ENCODE measurements around the gene DCST1. TPM values are rescaled to one million over a fixed set of nuclear protein-coding genes. Genes with fewer than 3 reads are reported as not detected.

Gene DCST1
- total RNA-seq, 1 experiment from 2014 or later = not detected

- no peak overlapping the region for H3K27ac ChIP-seq
- no peaks in the 10 kb centered on the region for H3K27me3 ChIP-seq (replicated peaks)
- peak overlapping the region; percentile 50 for H3K4me3 ChIP-seq
- peaks cover 34% of the 10 kb centered on the region for H3K4me1 ChIP-seq (replicated peaks)
- H3K36me3 ChIP-seq = no peaks in the 10 kb centered on the region
- H3K9me3 ChIP-seq (replicated peaks) = no peaks in the 10 kb centered on the region
- DNase-seq (ENCODE audit: low read depth in 1 of 2, low spot score in 2 of 2) = no peak
These were observed 19.1 kb downstream of the DCST1 start for GRCh38 chr1:155052439-155053395.

- no peaks in the 10 kb centered on the region for H3K36me3 ChIP-seq
These were observed 20.0 kb downstream of the DCST1 start for GRCh38 chr1:155053531-155054105.

GRCh38 chr1:155057104-155057503, 23.5 kb downstream of the DCST1 start:
- no peaks in the 10 kb centered on the region for H3K9me3 ChIP-seq (replicated peaks)
- H3K27ac ChIP-seq = no peak overlapping the region

More at GRCh38 chr1:155053531-155054105, 20.0 kb downstream of the DCST1 start:
- peaks cover 34% of the 10 kb centered on the region for H3K4me1 ChIP-seq (replicated peaks)
- H3K4me3 ChIP-seq = no peak overlapping the region
- DNase-seq (ENCODE audit: low read depth in 1 of 2, low spot score in 2 of 2) = no peak
- H3K27me3 ChIP-seq (replicated peaks) = no peaks in the 10 kb centered on the region
- no peaks in the 10 kb centered on the region for H3K9me3 ChIP-seq (replicated peaks)
- no peak overlapping the region for H3K27ac ChIP-seq

GRCh38 chr1:155057788-155058211, 24.2 kb downstream of the DCST1 start:
- Histone ChIP-seq H3K27ac (no peak overlapping the region), H3K4me1 (replicated peaks) (peaks cover 5% of the 10 kb centered on the region), H3K4me3 (no peak overlapping the region), H3K27me3 (replicated peaks) (no peaks in the 10 kb centered on the region), H3K36me3 (no peaks in the 10 kb centered on the region), H3K9me3 (replicated peaks) (no peaks in the 10 kb centered on the region)
- DNase-seq (ENCODE audit: low read depth in 1 of 2, low spot score in 2 of 2) = no peak

More at GRCh38 chr1:155057104-155057503, 23.5 kb downstream of the DCST1 start:
- Histone ChIP-seq H3K27me3 (replicated peaks) (no peaks in the 10 kb centered on the region), H3K4me1 (replicated peaks) (peaks cover 9% of the 10 kb centered on the region), H3K36me3 (no peaks in the 10 kb centered on the region), H3K4me3 (no peak overlapping the region)
- DNase-seq (ENCODE audit: low read depth in 1 of 2, low spot score in 2 of 2) = no peak

DNA sequence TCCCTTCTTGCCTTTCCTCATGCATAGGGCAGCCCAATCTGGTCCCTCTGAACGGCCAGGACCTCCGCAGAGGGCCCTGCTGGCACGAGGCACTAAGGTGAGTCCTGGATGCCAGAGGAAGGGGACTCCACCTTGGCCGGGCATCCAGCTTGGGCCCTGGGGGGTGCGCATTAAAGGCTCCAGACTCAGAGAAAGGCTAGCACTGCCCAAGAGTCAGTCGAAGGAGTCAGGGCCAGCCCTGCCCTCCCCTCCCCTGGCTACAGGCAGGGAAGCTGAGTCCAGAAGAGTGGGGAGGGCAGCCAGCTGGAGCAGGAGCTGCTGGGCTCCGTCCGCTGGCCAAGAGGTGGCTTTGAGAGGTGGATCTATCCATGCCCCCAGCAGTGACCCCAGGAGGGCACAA, 27.1 kb downstream of the DCST1 start:
- no peaks in the 10 kb centered on the region for H3K27me3 ChIP-seq (replicated peaks)
- DNase-seq (ENCODE audit: low read depth in 1 of 2, low spot score in 2 of 2) = no peak
- 0 out of 2 replicates have a peak, but pooled peaks cover 2% of the 10 kb centered on the region for H3K9me3 ChIP-seq (replicated peaks)
- H3K4me1 ChIP-seq (replicated peaks) = peaks cover 21% of the 10 kb centered on the region
- H3K36me3 ChIP-seq = no peaks in the 10 kb centered on the region
- H3K4me3 ChIP-seq = no peak overlapping the region
- H3K27ac ChIP-seq = no peak overlapping the region

DNA sequence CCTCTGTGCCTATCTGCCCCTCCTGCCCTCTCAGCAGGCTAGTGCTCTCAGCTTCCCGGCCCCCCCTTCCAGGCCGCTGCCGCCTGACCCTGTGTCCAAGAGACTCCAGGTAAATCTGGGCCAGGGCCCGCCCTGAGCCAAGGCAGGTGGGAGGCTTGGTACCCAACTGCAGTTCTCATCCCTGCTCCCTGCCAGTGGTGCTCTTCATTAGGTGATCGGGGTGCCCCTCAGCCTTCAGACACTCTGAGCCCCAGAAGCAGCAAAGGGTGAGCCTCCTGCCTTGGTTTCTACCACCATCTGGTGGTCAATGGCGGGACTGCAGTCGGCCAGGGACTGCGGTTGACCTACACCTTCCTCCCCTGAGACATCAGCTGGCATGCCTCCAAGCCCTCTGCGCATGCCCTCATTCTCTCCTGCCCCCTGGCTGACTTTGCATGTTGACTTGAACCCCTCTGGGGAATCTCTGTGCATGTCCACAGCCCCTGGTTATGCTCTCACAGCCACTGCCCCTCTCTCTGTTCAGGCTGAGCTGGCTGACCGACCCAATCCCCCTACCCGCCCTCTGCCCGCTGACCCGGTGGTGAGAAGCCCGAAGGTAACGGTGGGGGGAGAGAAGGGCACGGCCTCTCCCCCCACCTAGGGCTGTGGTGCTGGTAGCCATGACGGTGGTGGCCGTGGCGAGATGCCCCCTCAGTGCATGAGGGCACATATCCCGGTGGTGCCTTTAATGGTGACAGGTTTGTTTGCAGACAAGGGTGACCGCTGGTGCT, 27.9 kb downstream of the DCST1 start:
- peak; percentile 81 to 94 for DNase-seq (ENCODE audit: low read depth in 1 of 2, low spot score in 2 of 2)
- Histone ChIP-seq H3K27me3 (replicated peaks) (no peaks in the 10 kb centered on the region), H3K4me1 (replicated peaks) (peaks cover 21% of the 10 kb centered on the region), H3K9me3 (replicated peaks) (0 out of 2 replicates have a peak, but pooled peaks cover 2% of the 10 kb centered on the region), H3K4me3 (no peak overlapping the region), H3K27ac (no peak overlapping the region), H3K36me3 (no peaks in the 10 kb centered on the region)

GRCh38 chr1:155062151-155062686, 28.6 kb downstream of the DCST1 start:
- Histone ChIP-seq H3K9me3 (replicated peaks) (0 out of 2 replicates have a peak, but pooled peaks cover 2% of the 10 kb centered on the region), H3K36me3 (no peaks in the 10 kb centered on the region), H3K27me3 (replicated peaks) (no peaks in the 10 kb centered on the region), H3K4me3 (no peak overlapping the region), H3K27ac (no peak overlapping the region), H3K4me1 (replicated peaks) (peaks cover 21% of the 10 kb centered on the region)
- no peak for DNase-seq (ENCODE audit: low read depth in 1 of 2, low spot score in 2 of 2)

- no peaks in the 10 kb centered on the region for H3K36me3 ChIP-seq
- H3K4me3 ChIP-seq = peak overlapping the region; percentile 87
- H3K27ac ChIP-seq = no peak overlapping the region
- H3K9me3 ChIP-seq (replicated peaks) = 0 out of 2 replicates have a peak, but pooled peaks cover 2% of the 10 kb centered on the region
- DNase-seq (ENCODE audit: low read depth in 1 of 2, low spot score in 2 of 2) = no peak
- peaks cover 21% of the 10 kb centered on the region for H3K4me1 ChIP-seq (replicated peaks)
- no peaks in the 10 kb centered on the region for H3K27me3 ChIP-seq (replicated peaks)
These were observed 29.2 kb downstream of the DCST1 start for GRCh38 chr1:155062702-155063411.

DNA sequence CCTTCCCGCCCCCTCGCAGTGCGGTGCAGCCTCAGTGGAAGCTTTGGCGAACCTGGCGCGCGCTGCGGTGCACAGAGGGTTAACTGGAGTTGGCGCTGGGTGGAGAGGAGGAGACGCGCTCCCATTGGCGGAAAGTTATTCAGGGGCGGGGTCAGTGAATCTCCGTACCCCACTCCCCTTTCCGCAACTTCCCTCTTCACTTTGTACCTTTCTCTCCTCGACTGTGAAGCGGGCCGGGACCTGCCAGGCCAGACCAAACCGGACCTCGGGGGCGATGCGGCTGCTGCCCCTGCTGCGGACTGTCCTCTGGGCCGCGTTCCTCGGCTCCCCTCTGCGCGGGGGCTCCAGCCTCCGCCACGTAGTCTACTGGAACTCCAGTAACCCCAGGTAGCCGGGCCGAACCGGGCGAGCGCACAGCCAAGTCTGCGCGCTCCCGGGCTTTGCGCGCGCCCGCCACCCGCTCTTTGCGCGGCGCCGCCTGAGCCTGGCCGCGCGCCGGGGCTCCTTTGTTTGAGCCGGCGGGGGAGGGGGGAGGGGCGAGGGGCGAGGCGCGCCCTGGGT, 30.0 kb downstream of the DCST1 start, which contains the start of gene EFNA4:
EFNA4 (plus strand) TSS at position 191 of the 561 bp plus-strand sequence; CDS start at position 275, 84 bp downstream.
- Histone ChIP-seq H3K9me3 (replicated peaks) (0 out of 2 replicates have a peak, but pooled peaks cover 2% of the 10 kb centered on the region), H3K4me3 (peak within 1 kb of the TSS; percentile 87), H3K27me3 (replicated peaks) (no peaks in the 10 kb centered on the region), H3K4me1 (replicated peaks) (peaks cover 21% of the 10 kb centered on the region), H3K27ac (no peak within 1 kb of the TSS), H3K36me3 (no peaks in the 10 kb centered on the region)
- DNase-seq (ENCODE audit: low read depth in 1 of 2, low spot score in 2 of 2) = peak; percentile 80

DNA sequence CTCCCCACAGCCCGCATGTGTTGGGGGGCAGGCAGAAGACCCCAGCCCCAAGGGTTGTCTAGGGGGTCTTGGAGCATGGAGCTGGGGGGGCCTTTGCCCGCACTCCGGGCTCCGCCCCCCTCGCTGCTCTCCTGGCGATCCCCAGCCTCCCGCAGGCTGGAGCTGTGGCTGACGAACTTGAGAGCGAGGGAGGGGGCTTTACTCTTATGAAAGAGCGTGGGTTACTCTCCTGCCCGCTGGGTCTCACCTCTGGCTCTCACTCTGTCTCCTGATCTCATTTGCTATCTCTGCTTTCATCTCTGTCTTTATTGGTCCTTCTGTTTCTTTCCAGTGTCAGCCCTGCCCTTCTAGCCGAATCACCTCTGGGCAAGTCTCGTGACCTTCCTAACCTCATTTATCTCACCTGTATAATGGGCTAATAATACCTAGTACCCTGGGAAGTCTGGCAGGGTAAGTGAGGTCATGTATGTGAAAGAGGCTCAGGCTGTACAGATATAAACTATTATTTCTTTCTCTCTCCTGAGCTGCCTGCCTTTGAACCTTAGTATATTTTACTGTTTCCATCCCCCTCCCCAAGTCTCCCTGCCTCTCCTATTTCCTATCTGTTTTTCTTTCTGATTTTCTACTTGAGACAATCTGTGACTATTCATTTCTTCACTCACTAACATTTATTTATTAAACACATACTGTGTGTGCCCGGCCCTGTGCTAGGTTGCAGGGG, 30.6 kb downstream of the DCST1 start:
- peaks cover 21% of the 10 kb centered on the region for H3K4me1 ChIP-seq (replicated peaks)
- H3K27me3 ChIP-seq (replicated peaks) = no peaks in the 10 kb centered on the region
- DNase-seq (ENCODE audit: low read depth in 1 of 2, low spot score in 2 of 2) = no peak
- H3K4me3 ChIP-seq = peak overlapping the region; percentile 87
- H3K9me3 ChIP-seq (replicated peaks) = 0 out of 2 replicates have a peak, but pooled peaks cover 2% of the 10 kb centered on the region
- H3K27ac ChIP-seq = no peak overlapping the region
- no peaks in the 10 kb centered on the region for H3K36me3 ChIP-seq

GRCh38 chr1:155064832-155065429, 31.3 kb downstream of the DCST1 start:
- Histone ChIP-seq H3K4me3 (no peak overlapping the region), H3K27ac (no peak overlapping the region), H3K4me1 (replicated peaks) (peaks cover 21% of the 10 kb centered on the region), H3K9me3 (replicated peaks) (0 out of 2 replicates have a peak, but pooled peaks cover 2% of the 10 kb centered on the region), H3K27me3 (replicated peaks) (no peaks in the 10 kb centered on the region), H3K36me3 (no peaks in the 10 kb centered on the region)
- DNase-seq (ENCODE audit: low read depth in 1 of 2, low spot score in 2 of 2) = no peak
